HepG2 (cell line): Measurements from ENCODE around the gene STUB1.

Experiments
- ARHGAP35 ChIP-seq: sonication (generic); formaldehyde crosslinking; IDR thresholded peaks from 2 replicates; pipeline ENCODE4 v1.9.0; 2022; ENCODE audit warnings: mild to moderate bottlenecking, inconsistent platforms, moderate library complexity, missing genetic modification reagents, borderline replicate concordance
- BHLHE40 ChIP-seq: IDR thresholded peaks from 2 replicates; pipeline ENCODE4 v1.6.1; 2011; ENCODE audit warnings: low read length, improper control_type of control experiment
- CTCF ChIP-seq: sonication (generic); formaldehyde crosslinking; IDR thresholded peaks from 2 replicates; pipeline ENCODE4 v1.5.0; 2020; ENCODE audit warnings: mild to moderate bottlenecking, missing genetic modification reagents, moderate library complexity
- DZIP1 ChIP-seq: sonication (generic); formaldehyde crosslinking; IDR thresholded peaks from 2 replicates; pipeline ENCODE4 v1.5.0; 2020; ENCODE audit warnings: mild to moderate bottlenecking, missing genetic modification reagents
- GATAD2A ChIP-seq: IDR thresholded peaks from 2 replicates; pipeline ENCODE4 v1.6.1; 2016
- KDM5A ChIP-seq: fragments of 200-600 bp; sonication (generic); IDR thresholded peaks from 2 replicates; pipeline ENCODE4 v1.7.0; 2018; ENCODE audit warnings: antibody characterized with exemption, mild to moderate bottlenecking, low read length, borderline replicate concordance
- POLR2A ChIP-seq, 2 experiments: IDR thresholded peaks; 2 replicates each; pipeline ENCODE4 v1.6.1; 2011; ENCODE audit warnings: low read depth in 2 of 2, low read length in 2 of 2, mild to moderate bottlenecking in 1 of 2, moderate library complexity in 1 of 2; ENCODE audit not compliant: insufficient read depth in 1 of 2
- RORA ChIP-seq: sonication (generic); formaldehyde crosslinking; IDR thresholded peaks from 2 replicates; pipeline ENCODE4 v1.5.0; 2020; ENCODE audit warnings: mild to moderate bottlenecking, missing genetic modification reagents, moderate library complexity
- SALL2 ChIP-seq: sonication (generic); formaldehyde crosslinking; IDR thresholded peaks from 2 replicates; pipeline ENCODE4 v1.8.1; 2023; ENCODE audit warnings: mild to moderate bottlenecking, missing genetic modification reagents, inconsistent platforms
- SUZ12 ChIP-seq: fragments of 150-350 bp; IDR thresholded peaks from 2 replicates; pipeline ENCODE4 v1.6.1; 2014; ENCODE audit warnings: low read depth, low read length
- TOPORS ChIP-seq: sonication (generic); formaldehyde crosslinking; IDR thresholded peaks from 2 replicates; pipeline ENCODE4 v1.8.0; 2023; ENCODE audit warnings: mild to moderate bottlenecking, missing genetic modification reagents

DNA sequence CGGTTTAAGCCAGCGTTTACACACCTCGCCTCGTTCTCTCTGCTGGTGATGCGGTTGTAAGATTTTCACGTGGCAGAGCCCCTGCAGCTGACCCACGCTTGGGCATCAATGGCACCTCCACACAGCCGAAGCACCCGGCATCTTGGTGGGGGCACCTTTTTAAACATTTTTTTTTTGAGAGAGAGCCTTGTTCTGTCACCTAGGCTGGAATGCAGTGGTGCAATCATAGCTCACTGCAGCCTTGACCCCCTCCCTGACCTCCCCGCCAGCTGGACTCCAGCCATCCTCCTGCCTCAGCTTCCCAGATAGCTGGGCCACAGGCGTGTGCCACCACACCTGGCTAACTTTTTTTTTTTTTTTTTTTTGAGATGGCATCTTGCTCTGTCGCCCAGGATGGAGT, 26.2 kb upstream of the STUB1 start:
- TF ChIP-seq CTCF (CRISPR knock-in tag), result no peak
- TF ChIP-seq BHLHE40, result no peak
- TF ChIP-seq ARHGAP35 (CRISPR knock-in tag), result no peak
- no peak for TF ChIP-seq TOPORS (CRISPR knock-in tag)
- peak; percentile 44; the same call in 1 of the 2 replicates for TF ChIP-seq GATAD2A (CRISPR knock-in tag)
- TF ChIP-seq SUZ12, result no peak
- TF ChIP-seq POLR2A (IDR thresholded peaks at IDR 0.05; ENCODE audit: insufficient read depth in 1 of 2, low read depth in 2 of 2, low read length in 2 of 2), result no peak
- TF ChIP-seq KDM5A, result no peak
- no peak for TF ChIP-seq DZIP1 (CRISPR knock-in tag)
- TF ChIP-seq SALL2 (CRISPR knock-in tag), result no peak
- no peak for TF ChIP-seq RORA (CRISPR knock-in tag)
